SK-N-SH (cell line): ENCODE measurements around the gene ATP2A1. TPM values are rescaled to one million over a fixed set of nuclear protein-coding genes. Genes with fewer than 3 reads are reported as not detected.

Source experiments
- CTCF ChIA-PET: fragments of 300-600, 350-600 bp; formaldehyde crosslinking; extraction: SDS; loops from one replicate; lab custom pipeline; 2021; lab: Yijun Ruan, JAX
- POLR2A ChIA-PET: fragments of 350-600 bp; sonication (Branson Sonifier 250); formaldehyde crosslinking; extraction: SDS; loops from one replicate; lab custom pipeline; 2020; ENCODE audit warnings: antibody characterized with exemption, inconsistent platforms; lab: Yijun Ruan, JAX
- DNase-seq: peaks from one replicate; pipeline ENCODE4 v3.0.0; 2012
- H2AFZ ChIP-seq: fragments of 200-600 bp; sonication (generic); 2 replicates; pipeline ENCODE4 v1.8.1; 2016; ENCODE audit warnings: antibody characterized with exemption, mild to moderate bottlenecking, low read depth
- H3F3A ChIP-seq: fragments of 200-600 bp; sonication (generic); replicated peaks from 2 replicates; pipeline ENCODE3; 2016; ENCODE audit warnings: antibody characterized with exemption, mild to moderate bottlenecking; ENCODE audit not compliant: insufficient read depth
- H3K27ac ChIP-seq, 2 experiments: fragments of 200-500 bp in 1 of 2; fragments of 200-600 bp in 1 of 2; sonication (Bioruptor generic) in 1 of 2; sonication (generic), shearing (Covaris generic) in 1 of 2; 2 replicates each; pipeline versions ENCODE4 v1.5.1 to v1.6.1; 2014 to 2016; ENCODE audit warnings: low read depth in 2 of 2, inconsistent platforms in 1 of 2, low read length in 1 of 2, mild to moderate bottlenecking in 1 of 2, mixed read lengths in 1 of 2
- H3K27me3 ChIP-seq: fragments of 200-600 bp; sonication (generic), shearing (Covaris generic); 2 replicates; pipeline ENCODE4 v1.6.1; 2016; ENCODE audit warnings: mixed run types; ENCODE audit not compliant: insufficient read depth
- H3K36me3 ChIP-seq, 2 experiments: fragments of 200-500 bp in 1 of 2; fragments of 200-600 bp in 1 of 2; sonication (Bioruptor generic) in 1 of 2; sonication (generic) in 1 of 2; replicated peaks in 1 of 2; 2 replicates each; pipeline versions ENCODE3 to v1.5.1; 2014 to 2016; ENCODE audit warnings: low read length in 1 of 2, mild to moderate bottlenecking in 1 of 2; ENCODE audit not compliant: insufficient read depth in 2 of 2, control insufficient read depth in 1 of 2
- H3K4me1 ChIP-seq, 2 experiments: fragments of 200-500 bp in 1 of 2; fragments of 200-600 bp in 1 of 2; sonication (Bioruptor generic) in 1 of 2; sonication (generic), shearing (Covaris generic) in 1 of 2; 2 replicates each; pipeline versions ENCODE4 v1.5.1 to v1.6.1; 2014 to 2016; ENCODE audit warnings: low read depth in 1 of 2, low read length in 1 of 2, mixed run types in 1 of 2; ENCODE audit not compliant: insufficient read depth in 2 of 2, control insufficient read depth in 1 of 2
- H3K4me2 ChIP-seq: fragments of 200-600 bp; sonication (generic), shearing (Covaris generic); 2 replicates; pipeline ENCODE4 v1.6.1; 2017; ENCODE audit warnings: mixed run types
- H3K4me3 ChIP-seq, 2 experiments: fragments of 200-500 bp in 1 of 2; fragments of 200-600 bp in 1 of 2; sonication (Bioruptor generic) in 1 of 2; sonication (generic), shearing (Covaris generic) in 1 of 2; 2 replicates each; pipeline versions ENCODE4 v1.5.1 to v1.8.1; 2014 to 2016; ENCODE audit warnings: low read depth in 2 of 2, inconsistent platforms in 1 of 2, low read length in 1 of 2, mild to moderate bottlenecking in 1 of 2, mixed read lengths in 1 of 2, moderate library complexity in 1 of 2
- H3K79me2 ChIP-seq: fragments of 200-600 bp; sonication (generic); 2 replicates; pipeline ENCODE4 v1.8.1; 2017; ENCODE audit warnings: mild to moderate bottlenecking; ENCODE audit not compliant: insufficient read depth
- H3K9ac ChIP-seq: fragments of 200-600 bp; sonication (generic); 2 replicates; pipeline ENCODE4 v1.6.1; 2017; ENCODE audit warnings: mixed run types
- H3K9me2 ChIP-seq: fragments of 200-600 bp; sonication (generic); 2 replicates; pipeline ENCODE4 v1.6.1; 2017; ENCODE audit warnings: mixed run types
- H3K9me3 ChIP-seq: fragments of 200-600 bp; sonication (generic); 2 replicates; pipeline ENCODE4 v1.6.1; 2017; ENCODE audit warnings: mixed run types, mild to moderate bottlenecking, moderate library complexity
- H4K20me1 ChIP-seq: fragments of 200-600 bp; sonication (generic); 2 replicates; pipeline ENCODE4 v1.6.1; 2017; ENCODE audit warnings: mild to moderate bottlenecking, mixed run types; ENCODE audit not compliant: insufficient read depth
- CHD2 ChIP-seq: fragments of 150-350 bp; IDR thresholded peaks from 2 replicates; pipeline ENCODE4 v1.6.1; 2018; ENCODE audit warnings: low read length; ENCODE audit not compliant: partially characterized antibody
- ELF1 ChIP-seq: IDR thresholded peaks from 2 replicates; pipeline ENCODE4 v1.4.0; 2012
- EP300 ChIP-seq, 2 experiments: IDR thresholded peaks; 2 replicates each; pipeline versions ENCODE4 v1.4.0 to v1.6.1; 2012; ENCODE audit warnings: borderline replicate concordance in 1 of 2, low read depth in 1 of 2, low read length in 1 of 2
- EZH2phosphoT487 ChIP-seq: fragments of 200-600 bp; sonication (generic); IDR thresholded peaks from 2 replicates; pipeline ENCODE4 v1.6.1; 2017; ENCODE audit warnings: low read depth, mixed run types, mild to moderate bottlenecking, antibody characterized with exemption, moderate library complexity, borderline replicate concordance
- FOSL2 ChIP-seq: IDR thresholded peaks from 2 replicates; pipeline ENCODE4 v1.4.0; 2012; ENCODE audit warnings: low read depth, mild to moderate bottlenecking, moderate library complexity, borderline replicate concordance
- FOXJ3 ChIP-seq: sonication (generic); formaldehyde crosslinking; IDR thresholded peaks from 2 replicates; pipeline ENCODE4 v1.5.1; 2020; ENCODE audit warnings: mild to moderate bottlenecking, missing genetic modification reagents
- FOXM1 ChIP-seq: IDR thresholded peaks from 2 replicates; pipeline ENCODE4 v1.4.0; 2012; ENCODE audit warnings: low read depth, mild to moderate bottlenecking
- GABPA ChIP-seq: IDR thresholded peaks from 2 replicates; pipeline ENCODE4 v1.4.0; 2012; ENCODE audit warnings: low read depth, mild to moderate bottlenecking
- GATA2 ChIP-seq: sonication (generic); formaldehyde crosslinking; IDR thresholded peaks from 2 replicates; pipeline ENCODE4 v1.5.0; 2020; ENCODE audit warnings: mild to moderate bottlenecking, missing genetic modification reagents
- JUND ChIP-seq: IDR thresholded peaks from 2 replicates; pipeline ENCODE4 v1.4.0; 2012
- MAX ChIP-seq: IDR thresholded peaks from 2 replicates; pipeline ENCODE4 v1.4.0; 2012; ENCODE audit warnings: low read depth
- MEF2A ChIP-seq: IDR thresholded peaks from 2 replicates; pipeline ENCODE4 v1.4.0; 2012; ENCODE audit warnings: low read depth, borderline replicate concordance
- MXI1 ChIP-seq: IDR thresholded peaks from 2 replicates; pipeline ENCODE4 v1.6.1; 2012; ENCODE audit warnings: mild to moderate bottlenecking, low read depth, low read length, improper control_type of control experiment
- NFIC ChIP-seq: IDR thresholded peaks from 2 replicates; pipeline ENCODE4 v1.4.0; 2012; ENCODE audit warnings: borderline replicate concordance
- PBX3 ChIP-seq: IDR thresholded peaks from 2 replicates; pipeline ENCODE4; 2012
- POLR2AphosphoS5 ChIP-seq: IDR thresholded peaks from 2 replicates; pipeline ENCODE4 v1.6.1; 2012; ENCODE audit warnings: low read depth, low read length
- RCOR1 ChIP-seq: fragments of 150-350 bp; IDR thresholded peaks from 2 replicates; pipeline ENCODE4 v1.6.1; 2017; ENCODE audit warnings: antibody characterized with exemption, low read length
- RFX5 ChIP-seq: IDR thresholded peaks from 2 replicates; pipeline ENCODE4 v1.6.1; 2012; ENCODE audit warnings: mild to moderate bottlenecking, improper control_type of control experiment, low read length
- RXRA ChIP-seq: IDR thresholded peaks from 2 replicates; pipeline ENCODE4 v1.4.0; 2012; ENCODE audit warnings: low read depth, mild to moderate bottlenecking, borderline replicate concordance
- SMC3 ChIP-seq: IDR thresholded peaks from 2 replicates; pipeline ENCODE4 v1.6.1; 2012; ENCODE audit warnings: low read depth, low read length, improper control_type of control experiment
- TAF1 ChIP-seq: IDR thresholded peaks from 2 replicates; pipeline ENCODE4 v1.6.1; 2012; ENCODE audit warnings: low read depth, mild to moderate bottlenecking, low read length, moderate library complexity, borderline replicate concordance
- TEAD4 ChIP-seq: IDR thresholded peaks from 2 replicates; pipeline ENCODE4 v1.4.0; 2012; ENCODE audit warnings: mild to moderate bottlenecking, borderline replicate concordance; ENCODE audit not compliant: insufficient read depth
- USF2 ChIP-seq: fragments of 150-350 bp; IDR thresholded peaks from 2 replicates; pipeline ENCODE4 v1.6.1; 2017; ENCODE audit warnings: antibody characterized with exemption, low read length, low read depth, borderline replicate concordance
- WGBS: methylation state at CpG from one replicate; pipeline ENCODE4 v1.1.6; 2017; ENCODE audit warnings: low lambda C conversion rate; 5-methylcytosine and 5-hydroxymethylcytosine counted together
- polyA plus RNA-seq, 3 experiments: library from polyadenylated mRNA; depleted of rRNA; stranded (reverse); fragments of >200 nt; gene quantifications; 2 replicates each; pipeline ENCODE4 v1.2.3, GENCODE V29; 2012
- TF ChIP-seq, protein P1 (sequence below): fragments of 200-600 bp; sonication (generic); IDR thresholded peaks from 2 replicates; pipeline ENCODE4 v1.6.1; 2017; ENCODE audit warnings: antibody characterized with exemption, mild to moderate bottlenecking, moderate library complexity
- TF ChIP-seq, protein P2 (sequence below): IDR thresholded peaks from 2 replicates; pipeline ENCODE4 v1.4.0; 2012; ENCODE audit warnings: low read depth, borderline replicate concordance
- TF ChIP-seq, protein P3 (sequence below): IDR thresholded peaks from 2 replicates; pipeline ENCODE4 v1.4.0; 2012; ENCODE audit warnings: low read depth, borderline replicate concordance

Gene ATP2A1
- polyA plus RNA-seq, 1 of the 3 experiments (the other 2 are of a cell fraction), result 3.0 TPM

GRCh38 chr16:28950648-28951409 lies 72.5 kb downstream of the ATP2A1 start, which contains the start of gene NFATC2IP:
NFATC2IP (plus strand) TSS chr16:28950937; CDS start chr16:28951012, 75 bp downstream.
- 2% methylated on average over 47 of the region's 79 CpGs for WGBS
- no peaks in the 10 kb centered on the region for H3K9me3 ChIP-seq
- TF ChIP-seq MEF2A (no peak), USF2 (no peak), TEAD4 (no peak), EZH2phosphoT487 (no peak), RXRA (no peak), MAX (0 out of 2 replicates have a peak, but pooled peaks have one; percentile 15), FOSL2 (no peak), ELF1 (peak; percentile 94), GATA2 (peak; percentile 69), FOXM1 (no peak), MXI1 (peak; percentile 77), RCOR1 (no peak), EP300 (IDR thresholded peaks at IDR 0.05; ENCODE audit: borderline replicate concordance in 1 of 2, low read depth in 1 of 2, low read length in 1 of 2) (no peak), CHD2 (peak; percentile 97), JUND (no peak), PBX3 (peak; percentile 100), GABPA (peak; percentile 88), FOXJ3 (CRISPR knock-in tag) (no peak), POLR2AphosphoS5 (no peak), TAF1 (peak; percentile 86), RFX5 (peak; percentile 70; the same call in 1 of the 2 replicates), NFIC (no peak), SMC3 (no peak)
- TF ChIP-seq, protein P1, sequence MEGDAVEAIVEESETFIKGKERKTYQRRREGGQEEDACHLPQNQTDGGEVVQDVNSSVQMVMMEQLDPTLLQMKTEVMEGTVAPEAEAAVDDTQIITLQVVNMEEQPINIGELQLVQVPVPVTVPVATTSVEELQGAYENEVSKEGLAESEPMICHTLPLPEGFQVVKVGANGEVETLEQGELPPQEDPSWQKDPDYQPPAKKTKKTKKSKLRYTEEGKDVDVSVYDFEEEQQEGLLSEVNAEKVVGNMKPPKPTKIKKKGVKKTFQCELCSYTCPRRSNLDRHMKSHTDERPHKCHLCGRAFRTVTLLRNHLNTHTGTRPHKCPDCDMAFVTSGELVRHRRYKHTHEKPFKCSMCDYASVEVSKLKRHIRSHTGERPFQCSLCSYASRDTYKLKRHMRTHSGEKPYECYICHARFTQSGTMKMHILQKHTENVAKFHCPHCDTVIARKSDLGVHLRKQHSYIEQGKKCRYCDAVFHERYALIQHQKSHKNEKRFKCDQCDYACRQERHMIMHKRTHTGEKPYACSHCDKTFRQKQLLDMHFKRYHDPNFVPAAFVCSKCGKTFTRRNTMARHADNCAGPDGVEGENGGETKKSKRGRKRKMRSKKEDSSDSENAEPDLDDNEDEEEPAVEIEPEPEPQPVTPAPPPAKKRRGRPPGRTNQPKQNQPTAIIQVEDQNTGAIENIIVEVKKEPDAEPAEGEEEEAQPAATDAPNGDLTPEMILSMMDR, result no peak
- TF ChIP-seq, protein P2, sequence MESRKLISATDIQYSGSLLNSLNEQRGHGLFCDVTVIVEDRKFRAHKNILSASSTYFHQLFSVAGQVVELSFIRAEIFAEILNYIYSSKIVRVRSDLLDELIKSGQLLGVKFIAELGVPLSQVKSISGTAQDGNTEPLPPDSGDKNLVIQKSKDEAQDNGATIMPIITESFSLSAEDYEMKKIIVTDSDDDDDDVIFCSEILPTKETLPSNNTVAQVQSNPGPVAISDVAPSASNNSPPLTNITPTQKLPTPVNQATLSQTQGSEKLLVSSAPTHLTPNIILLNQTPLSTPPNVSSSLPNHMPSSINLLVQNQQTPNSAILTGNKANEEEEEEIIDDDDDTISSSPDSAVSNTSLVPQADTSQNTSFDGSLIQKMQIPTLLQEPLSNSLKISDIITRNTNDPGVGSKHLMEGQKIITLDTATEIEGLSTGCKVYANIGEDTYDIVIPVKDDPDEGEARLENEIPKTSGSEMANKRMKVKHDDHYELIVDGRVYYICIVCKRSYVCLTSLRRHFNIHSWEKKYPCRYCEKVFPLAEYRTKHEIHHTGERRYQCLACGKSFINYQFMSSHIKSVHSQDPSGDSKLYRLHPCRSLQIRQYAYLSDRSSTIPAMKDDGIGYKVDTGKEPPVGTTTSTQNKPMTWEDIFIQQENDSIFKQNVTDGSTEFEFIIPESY, result no peak
- TF ChIP-seq, protein P3, sequence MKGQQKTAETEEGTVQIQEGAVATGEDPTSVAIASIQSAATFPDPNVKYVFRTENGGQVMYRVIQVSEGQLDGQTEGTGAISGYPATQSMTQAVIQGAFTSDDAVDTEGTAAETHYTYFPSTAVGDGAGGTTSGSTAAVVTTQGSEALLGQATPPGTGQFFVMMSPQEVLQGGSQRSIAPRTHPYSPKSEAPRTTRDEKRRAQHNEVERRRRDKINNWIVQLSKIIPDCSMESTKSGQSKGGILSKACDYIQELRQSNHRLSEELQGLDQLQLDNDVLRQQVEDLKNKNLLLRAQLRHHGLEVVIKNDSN, result no peak

More at GRCh38 chr16:28950648-28951409, 72.5 kb downstream of the ATP2A1 start, which contains the start of gene NFATC2IP:
- ChIA-PET POLR2A (interaction anchor here (0.6 to 2.0 kb wide), 7 partner anchors 23 to 129 kb away, joined by 3 to 10 read pairs (median 4); partner anchors contain the start of gene SH2B1), CTCF (interaction anchor here (0.7 to 1.8 kb wide), 4 partner anchors 23 to 105 kb away, joined by 3 to 8 read pairs (median 5); partner anchors contain the start of gene TUFM)
- peaks cover 18 to 31% of the 10 kb centered on the region in 2 experiments for H3K36me3 ChIP-seq
- H3F3A ChIP-seq, result peaks cover 3% of the 10 kb centered on the region
- peaks cover 31% of the 10 kb centered on the region for H3K79me2 ChIP-seq
- DNase-seq, result peak; percentile 98
- H3K27me3 ChIP-seq, result no peaks in the 10 kb centered on the region
- peak within 1 kb of the TSS; percentile 92 for H3K4me2 ChIP-seq
- peak within 1 kb of the TSS; percentile 95 for H2AFZ ChIP-seq
- H3K4me1 ChIP-seq, result peaks cover 5 to 8% of the 10 kb centered on the region in 2 experiments; a peak in 1 of 4 replicates
- H3K27ac ChIP-seq, result peak within 1 kb of the TSS; percentile 45 to 69; a peak in 3 of 4 replicates
- H3K9ac ChIP-seq, result peak within 1 kb of the TSS; percentile 86
- H3K9me2 ChIP-seq, result no peaks in the 10 kb centered on the region
- H3K4me3 ChIP-seq, result peak within 1 kb of the TSS; percentile 68 to 93
- no peaks in the 10 kb centered on the region for H4K20me1 ChIP-seq
